Activated CD8-positive, alpha-beta memory T cell treated with anti-CD3 and anti-CD28 coated beads, Interleukin-2, amount 50 U/mL, for 1 hour (primary cell): ENCODE results near the gene ZFP1.

Source experiments
- DNase-seq: peaks from one replicate; pipeline ENCODE4 v3.0.0-alpha.2; 2020; ENCODE audit errors: extremely low read depth

The ZFP1 gene

DNA sequence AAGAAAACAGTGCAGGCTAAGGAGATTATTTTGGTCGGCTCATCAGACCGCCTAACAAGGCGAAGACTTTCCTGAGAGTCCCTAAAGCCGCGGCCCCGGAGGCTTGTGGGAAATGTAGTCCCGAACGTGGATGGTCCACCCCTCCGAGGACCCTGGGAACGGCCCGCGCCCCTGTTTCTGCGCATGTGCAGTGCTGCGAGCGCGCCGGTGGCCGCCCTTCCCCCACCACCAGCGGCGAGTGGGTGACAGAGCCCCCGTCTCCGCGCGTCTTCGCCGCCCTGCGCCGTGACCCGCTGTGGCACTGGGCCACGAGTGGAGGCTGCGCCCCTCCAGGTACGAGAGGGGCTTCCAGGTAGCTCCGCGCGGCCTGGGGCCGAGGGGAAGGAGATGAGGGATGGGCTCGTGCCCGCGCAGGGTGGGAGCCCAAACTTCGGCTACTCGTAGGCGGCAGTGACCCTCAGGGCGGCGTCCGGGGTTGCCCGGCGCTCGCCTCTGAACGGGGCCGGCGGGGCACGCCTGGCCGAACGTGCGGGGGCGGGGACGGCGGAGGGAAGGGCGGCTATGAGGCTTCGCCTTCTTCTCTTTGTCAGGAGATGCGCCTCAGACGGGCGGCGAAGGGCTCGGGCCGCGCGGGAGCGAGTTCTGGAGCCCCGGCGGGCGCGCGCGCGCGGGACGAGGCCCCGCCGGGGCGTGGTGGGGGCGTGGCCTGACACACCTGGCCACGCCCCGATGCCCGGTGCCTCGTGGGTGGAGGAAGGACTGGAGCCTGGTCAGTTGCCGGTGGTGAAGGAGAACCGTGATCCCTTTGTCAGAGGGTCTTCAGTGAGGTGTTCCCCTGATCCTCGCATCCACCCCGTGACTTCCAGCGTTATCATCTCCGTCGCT is at the start of gene ZFP1:
Gene ZFP1 (plus strand): TSS at position 214 of the 885 bp plus-strand sequence. CDS start 4,428 bp downstream, outside the sequence.
- peak; percentile 86 for DNase-seq

DNA sequence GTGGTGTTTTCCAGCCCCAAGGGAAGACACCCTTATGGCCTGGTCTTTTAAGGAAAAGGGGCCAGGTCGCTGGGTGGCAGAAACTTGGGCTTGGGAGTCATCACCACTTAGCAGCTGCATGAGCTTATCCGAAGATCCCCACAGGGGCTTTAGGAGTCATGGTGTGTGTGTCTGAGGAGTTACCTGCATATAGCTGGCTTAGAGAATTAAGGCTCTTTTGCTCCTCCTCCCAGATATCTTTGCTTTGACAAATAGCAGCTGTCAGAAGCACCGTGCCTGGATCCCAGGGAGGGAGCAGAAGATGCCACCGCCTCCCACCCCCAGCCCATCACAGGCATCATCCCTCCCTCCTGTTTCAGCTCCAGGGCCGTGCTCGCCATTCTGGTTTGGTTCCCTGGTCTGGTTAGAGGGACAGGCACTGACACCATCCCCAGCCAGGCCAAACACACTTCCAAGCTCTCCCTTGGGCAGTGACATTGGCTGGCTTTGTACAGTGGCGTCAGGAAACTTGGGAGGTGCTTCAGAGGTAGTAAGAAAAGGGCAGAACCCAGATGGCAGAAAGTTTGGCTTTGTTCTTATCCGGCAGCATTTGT is 49.2 kb upstream of the ZFP1 start:
- DNase-seq, result no peak

DNA sequence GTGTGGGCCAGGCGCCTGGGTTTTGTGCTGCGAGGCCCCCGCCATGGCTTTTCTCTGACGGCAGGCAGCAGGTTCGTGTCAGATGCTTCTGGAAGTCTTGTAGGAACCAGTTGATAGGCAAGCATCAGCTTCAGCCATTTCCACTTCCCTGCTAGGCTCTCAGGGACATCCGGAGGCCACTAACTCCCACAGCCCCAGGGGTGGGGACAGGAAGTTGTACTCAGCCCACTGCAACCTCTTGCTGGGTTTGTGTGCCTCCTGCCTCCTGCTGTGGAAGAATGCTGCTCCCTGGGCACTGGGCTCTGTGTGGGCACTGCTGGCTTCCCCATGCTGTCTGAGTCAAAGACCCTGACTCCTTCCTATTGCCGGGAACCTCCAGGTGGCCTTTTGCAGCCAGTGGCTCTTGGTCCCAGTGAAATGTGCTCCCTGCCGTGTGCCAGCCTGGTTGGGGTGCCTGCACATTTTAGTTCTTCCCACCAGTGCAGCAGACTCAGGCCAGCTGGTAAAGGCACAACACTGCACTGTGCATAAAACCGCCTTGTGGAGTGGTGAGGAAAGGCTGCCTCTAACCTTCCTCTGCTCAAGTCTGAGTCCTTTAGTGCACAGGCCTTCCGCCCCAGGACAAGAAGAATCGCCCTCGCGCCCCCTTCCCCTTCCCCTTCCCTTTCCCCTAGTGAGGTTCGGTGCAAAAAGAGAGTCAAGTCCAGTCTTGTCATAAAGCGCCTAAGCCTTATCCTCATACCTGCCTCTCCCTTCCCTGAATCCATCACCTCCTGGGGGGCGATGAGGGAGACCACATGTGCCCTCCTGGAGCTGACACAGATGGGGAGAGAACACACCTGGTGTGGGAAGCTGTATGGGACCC is 48.4 kb upstream of the ZFP1 start:
- no peak for DNase-seq

DNA sequence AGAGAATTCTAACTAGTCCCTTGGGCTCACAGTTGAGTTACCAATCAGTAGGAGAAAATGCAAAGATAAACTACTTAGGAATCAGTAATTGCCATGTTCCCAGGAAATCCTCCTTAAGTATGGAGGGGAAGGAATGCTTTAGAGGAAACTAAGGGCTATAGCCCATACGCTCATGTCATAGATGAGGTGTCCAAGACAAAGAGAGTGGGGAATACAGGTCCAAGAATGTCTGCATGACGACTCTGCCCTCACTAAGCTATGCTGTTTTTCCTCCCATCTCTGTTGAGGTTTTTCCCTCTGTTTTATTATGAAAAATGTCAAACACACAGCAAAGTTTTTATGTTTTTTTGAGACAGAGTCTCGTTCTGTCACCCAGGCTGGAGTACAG is 47.7 kb upstream of the ZFP1 start:
- DNase-seq, result no peak

DNA sequence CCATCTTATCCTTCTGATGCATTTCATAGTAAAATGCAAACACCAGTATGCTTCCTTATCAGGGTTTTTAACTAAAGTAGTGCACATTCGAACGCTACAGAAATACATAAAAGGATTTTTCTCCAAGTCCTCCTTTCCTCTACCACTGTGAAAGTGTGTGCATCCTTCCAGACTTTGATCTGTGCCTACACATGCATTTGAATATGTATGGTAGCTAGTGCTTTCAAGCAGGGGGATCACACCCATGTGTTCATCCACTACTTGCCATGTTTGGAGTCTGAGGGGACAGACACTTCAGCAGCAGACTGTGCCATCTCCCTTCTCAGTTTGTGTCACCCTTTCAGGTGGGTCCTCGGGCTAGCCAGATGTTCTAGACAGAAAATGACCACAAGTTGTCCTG is 46.7 kb upstream of the ZFP1 start:
- DNase-seq, result no peak

DNA sequence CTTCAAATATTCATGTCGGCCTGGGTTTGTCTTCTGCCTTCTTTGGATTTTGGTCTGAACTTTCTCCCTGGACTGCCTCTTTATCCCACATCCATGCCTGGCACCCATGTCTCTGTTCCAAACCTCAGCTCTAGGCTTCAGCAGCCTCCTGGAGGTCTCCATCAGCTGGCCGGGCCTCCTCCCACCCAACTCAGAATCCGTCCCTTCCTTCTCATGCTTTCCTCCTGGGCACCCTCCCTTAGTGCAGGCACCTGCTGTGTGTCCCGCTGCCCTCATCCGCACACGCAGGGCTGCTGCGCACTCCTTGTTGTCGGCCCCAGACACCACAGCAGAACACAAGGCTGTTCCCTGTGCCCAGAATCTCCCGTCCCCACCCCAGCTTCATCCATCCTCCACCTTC is 45.7 kb upstream of the ZFP1 start:
- DNase-seq, result no peak

DNA sequence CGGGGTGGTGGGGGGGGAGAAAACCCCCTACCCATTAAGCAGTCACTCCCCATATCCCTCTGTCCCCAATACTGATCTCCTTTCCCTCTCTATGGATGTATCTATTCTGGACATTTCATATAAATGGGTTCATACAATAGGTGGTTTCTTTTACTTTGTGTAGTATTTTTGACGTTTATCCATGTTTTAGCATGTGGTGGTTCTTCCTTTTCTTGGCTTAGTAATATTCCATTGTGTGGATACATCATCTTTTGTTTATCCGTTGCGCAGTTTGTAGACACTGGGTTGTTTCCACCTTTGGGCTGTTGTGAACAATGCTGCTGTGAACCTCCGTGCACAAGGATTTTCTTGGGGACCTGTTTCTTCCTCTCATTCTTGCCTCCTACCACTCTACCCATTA is 44.3 kb upstream of the ZFP1 start:
- no peak for DNase-seq

DNA sequence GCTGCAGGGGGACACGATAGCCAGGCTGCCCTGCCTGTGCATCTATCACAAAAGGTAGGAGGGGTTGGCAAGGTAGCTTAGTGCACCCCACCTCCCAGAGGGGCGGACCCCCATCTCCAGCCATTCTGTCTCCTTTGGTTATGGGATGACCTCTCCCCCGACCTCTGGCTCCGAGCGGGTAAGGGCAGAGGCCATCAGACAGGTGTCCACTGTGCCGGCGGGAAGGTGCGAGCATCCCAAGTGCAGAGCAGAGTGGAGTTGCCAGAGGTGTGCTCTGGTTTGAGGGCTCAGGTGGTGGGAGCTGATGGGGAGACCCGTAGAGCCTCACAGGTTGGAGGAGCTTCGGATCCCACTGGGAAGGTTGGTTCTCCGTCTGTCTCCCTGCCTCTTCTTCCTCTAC is 43.5 kb upstream of the ZFP1 start:
- no peak for DNase-seq

DNA sequence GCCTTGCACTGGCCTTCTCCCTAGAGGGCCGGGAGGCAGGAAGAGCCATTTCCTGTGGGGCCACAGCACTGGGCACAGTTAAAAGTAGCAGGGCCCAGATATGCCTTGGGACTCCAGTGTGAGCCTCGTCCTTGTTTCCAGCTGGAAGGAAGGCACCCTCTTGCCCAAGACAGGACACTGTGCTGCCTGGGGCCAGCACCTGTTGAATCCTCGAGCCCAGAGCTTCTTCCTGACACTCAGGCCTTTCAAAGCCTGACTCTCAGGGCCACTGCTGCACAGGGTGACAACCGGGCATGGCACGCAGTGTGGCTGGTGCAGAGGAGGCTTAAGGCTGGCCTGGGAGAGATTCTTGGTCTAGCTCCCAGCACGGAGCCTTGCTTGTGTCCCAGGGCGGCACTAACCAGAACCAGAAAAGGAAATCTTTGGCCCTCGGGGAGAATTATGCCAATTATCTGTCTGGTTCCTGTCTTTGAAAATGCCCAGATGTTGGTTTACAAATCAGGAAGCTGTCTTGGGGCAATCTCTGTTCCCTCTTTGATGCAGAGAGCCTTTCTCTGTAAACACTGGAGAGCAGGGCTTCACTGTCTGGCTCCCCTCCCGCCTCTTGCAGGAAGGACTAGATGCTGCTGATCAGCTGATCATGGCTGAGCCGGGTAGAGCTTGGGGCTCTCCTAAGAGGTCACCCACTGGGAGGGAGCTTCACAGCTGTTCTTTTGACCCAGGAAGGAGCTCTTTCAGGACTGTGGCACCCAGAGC is 42.8 kb upstream of the ZFP1 start:
- no peak for DNase-seq

DNA sequence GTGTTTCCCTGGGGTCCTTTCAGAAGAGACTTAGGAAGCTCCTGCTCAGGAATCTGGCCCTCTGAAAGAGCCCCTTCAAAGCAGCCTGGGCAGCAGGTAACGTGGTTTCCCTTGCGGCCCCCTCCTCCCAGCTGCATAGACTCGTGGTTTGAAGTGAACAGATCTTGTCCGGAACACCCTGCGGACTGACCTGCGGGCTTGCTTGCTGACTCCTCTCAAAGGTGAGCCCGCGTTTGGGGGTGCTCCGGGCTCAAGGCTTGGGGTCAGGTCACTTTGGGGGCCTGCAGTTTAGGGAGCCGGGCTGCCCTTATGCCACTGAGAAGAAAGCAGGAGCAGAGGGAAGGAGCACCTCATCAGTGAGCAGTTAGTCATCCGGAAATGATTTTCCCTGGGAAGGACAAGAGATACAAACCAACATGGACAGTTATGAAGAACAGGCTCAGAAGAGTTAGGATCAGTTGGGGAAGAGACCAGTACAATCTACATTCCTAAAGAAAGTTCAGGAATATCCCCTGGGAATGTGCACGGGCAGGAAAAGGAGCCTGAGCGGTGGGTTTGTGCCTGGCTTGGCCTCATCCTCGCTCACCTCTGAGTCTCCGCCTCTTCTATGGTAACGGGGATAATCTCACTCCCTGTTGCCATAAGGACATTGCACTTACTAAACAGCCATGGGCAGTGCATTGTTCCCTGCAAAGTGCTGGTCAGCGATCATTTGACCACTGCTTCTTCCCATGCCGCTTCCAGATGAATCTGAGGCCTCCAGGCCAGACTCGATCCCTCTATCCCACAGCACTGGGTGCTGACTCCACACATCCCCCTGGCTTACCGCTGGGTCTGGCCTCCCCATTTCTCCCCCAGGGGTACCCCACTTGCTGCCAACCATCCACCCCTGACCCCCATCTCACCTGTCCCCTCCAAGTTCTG is 41.7 kb upstream of the ZFP1 start:
- DNase-seq, result no peak

DNA sequence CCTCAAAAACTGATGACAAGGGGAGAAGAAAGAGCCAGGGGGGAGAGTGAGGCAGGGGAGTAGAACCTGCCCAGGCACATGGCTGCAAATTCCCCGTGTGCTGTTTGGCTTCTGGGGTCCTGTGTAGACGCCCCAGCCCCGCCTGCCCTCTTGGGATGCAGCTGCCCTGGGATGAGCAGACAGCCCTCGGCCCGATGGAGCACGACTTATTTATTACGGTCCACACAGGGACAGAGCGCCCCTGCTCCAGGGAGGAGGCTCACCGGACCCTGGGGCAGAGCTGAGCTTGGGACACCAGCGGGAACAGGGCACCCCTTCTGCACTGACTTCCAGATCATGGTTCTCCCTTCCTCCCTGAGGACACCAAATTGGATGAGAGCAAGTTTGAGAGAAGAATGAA is 40.8 kb upstream of the ZFP1 start:
- no peak for DNase-seq

DNA sequence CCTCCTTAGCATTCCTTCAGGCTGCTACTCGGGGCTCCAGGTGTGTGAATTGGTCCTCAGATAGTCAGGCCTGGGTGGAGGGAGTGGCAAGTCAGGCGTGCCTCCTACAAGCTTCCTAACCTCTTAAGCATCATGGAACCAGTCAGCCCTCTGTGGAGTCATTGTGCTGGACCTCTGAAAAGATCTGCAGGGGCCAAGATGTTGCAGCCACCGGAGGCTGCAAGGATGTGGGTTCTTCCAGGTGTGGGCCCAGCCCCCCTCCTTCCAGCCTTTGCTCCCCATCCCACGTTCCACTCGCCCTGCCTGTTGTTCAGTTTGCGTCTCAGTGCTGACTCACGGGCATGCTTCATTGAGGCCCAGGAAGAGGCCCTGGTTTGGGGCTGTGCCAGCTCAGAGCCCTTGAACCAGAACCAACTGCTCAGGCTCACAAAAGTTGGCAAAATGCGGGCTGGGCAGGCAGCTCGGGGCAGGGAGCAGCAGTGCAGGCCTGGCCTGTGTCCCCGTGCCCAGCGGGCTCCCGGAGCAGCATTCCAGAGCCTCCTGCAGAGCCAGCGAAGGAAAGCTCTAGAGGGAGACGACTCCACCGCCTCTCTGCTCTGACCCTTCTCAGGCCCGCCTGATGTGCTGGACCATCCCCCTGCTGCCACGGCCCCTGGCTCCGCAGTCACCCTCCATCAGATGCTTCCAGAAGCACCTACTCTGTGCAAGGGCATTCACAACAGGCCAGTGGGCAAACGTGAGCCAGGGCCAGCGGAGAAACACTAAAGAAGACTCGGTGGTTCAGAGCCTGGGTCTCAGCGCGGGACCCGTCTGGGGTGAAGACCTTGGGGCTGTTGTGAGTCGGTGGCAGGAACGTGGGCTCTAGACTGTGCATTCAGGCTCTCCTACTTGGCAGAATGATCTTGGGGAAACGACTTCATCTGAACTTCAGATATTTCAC is 39.3 kb upstream of the ZFP1 start:
- peak; percentile 54 for DNase-seq

DNA sequence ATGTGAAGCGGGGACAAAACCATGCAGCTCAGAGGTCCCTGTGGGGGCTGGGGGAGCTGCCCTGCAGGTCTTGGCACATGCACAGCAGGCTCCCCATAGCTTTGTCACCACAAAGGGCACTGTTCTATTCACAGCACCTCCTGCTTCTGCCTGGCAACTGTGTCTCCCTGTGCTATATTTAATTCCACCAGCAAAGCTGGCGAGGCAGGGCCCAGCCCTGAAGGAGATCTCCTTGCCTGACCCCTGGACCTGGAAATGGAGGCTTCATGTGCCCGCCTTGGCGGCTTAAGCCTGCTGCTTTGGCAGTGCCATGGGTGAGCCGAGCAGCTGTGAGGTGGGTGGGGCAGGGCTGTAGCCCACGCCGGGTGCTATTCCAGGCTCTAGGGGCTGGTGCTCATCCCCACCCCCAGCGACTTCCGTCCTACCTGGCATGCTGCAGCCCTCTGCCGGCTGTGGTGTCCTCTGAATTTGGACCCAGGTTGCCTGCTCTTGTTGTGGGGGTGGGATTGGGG is 38.5 kb upstream of the ZFP1 start:
- DNase-seq, result no peak

DNA sequence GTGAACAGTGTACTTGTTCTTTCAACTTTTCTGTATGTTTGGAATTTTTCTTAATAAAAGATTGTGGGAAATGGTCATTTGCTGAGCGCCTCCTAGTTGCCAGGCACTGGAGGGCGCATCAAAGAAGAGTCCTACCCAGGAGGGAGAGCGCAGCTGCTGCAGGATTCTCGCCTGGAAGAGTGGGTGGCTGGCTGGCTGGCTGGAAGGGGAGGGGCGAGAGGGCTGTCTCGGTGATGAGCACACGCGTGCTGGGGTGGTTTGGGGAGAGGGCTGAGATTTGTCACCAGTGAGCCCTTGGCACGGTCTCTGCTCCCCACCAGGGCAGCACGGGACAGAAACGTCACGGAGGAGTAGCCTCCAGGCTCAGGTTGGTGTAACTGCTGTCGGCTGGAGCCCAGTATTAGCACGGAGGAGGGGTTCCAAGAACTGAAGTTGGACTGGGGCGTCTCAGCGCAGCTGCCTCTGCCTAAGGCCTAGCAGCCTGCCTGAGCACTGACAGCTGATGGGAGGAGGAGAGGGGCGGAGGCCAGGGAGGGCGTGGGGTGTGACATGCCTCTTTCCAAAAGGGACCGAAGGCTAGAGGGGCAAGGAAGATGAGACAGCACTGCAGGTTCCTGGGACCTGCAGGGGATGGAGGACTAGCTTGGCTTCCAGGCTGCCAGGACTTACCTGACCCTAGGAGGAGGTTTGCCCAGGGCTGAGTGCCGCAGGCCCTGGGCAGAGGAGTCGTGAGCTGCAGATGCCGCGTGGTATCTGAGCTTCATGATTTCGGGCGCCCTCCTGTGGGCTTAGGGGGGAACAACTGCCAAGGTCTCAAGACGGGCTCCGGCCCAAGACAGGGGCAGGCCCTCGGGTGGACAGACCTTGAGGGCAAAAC is 37.4 kb upstream of the ZFP1 start:
- peak; percentile 55 for DNase-seq

DNA sequence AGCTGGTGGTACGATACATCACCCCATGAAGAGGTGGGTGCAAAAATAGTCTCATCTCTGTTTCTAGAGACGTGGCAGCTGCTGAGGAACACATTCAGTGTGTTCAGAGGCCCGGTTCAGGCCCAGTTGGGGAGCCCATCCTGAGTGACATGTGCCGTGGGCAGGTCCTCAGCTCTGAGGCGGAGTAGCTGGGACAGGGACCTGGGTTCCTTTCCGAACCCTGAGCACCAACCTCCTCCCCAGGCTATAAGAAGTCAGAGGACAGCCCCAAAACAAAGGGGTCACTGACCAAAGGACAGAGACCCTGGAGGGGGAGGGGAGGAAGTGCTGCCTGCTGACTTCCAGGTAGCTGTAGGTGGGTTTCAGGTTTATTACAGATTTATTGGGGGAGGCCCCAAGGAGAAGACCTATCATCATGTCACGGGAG is 36.8 kb upstream of the ZFP1 start:
- DNase-seq, result no peak

DNA sequence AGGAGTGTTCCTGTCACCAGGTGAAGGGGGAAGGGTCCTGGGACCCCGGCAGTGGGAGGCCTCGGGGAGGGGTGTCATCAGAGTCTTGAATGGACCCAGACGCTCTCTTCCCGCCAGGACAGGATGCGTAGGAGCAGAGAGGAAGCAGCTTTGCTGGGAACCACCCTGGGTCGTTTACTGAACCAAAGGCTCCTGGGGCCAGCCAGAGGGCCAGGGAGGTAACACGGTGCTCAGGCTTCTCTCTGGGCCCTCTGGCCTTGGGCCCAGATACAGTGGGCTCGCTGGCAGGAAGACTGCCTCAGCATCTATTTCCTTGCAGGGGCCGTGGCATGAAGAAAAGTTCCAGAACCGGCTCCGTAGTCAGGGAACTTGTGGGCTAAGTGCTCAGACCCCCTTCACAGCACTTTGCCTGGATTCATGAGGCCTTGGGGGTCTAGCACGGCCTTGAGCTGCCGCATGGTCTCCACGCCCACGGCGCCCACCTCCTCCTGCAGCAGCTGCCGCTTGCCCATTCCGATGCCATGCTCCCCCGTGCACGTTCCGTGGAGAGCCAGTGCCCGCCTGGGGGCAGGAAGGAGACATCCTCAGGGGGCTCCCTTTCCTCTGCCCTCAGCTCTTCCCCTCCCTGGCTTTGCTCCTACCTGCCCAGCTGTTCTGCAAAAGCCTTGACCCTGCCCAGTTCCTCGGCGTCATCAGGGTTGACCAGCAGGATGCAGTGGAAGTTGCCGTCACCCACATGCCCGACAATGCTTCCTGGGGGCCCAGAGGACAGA is 36.2 kb upstream of the ZFP1 start:
- no peak for DNase-seq

DNA sequence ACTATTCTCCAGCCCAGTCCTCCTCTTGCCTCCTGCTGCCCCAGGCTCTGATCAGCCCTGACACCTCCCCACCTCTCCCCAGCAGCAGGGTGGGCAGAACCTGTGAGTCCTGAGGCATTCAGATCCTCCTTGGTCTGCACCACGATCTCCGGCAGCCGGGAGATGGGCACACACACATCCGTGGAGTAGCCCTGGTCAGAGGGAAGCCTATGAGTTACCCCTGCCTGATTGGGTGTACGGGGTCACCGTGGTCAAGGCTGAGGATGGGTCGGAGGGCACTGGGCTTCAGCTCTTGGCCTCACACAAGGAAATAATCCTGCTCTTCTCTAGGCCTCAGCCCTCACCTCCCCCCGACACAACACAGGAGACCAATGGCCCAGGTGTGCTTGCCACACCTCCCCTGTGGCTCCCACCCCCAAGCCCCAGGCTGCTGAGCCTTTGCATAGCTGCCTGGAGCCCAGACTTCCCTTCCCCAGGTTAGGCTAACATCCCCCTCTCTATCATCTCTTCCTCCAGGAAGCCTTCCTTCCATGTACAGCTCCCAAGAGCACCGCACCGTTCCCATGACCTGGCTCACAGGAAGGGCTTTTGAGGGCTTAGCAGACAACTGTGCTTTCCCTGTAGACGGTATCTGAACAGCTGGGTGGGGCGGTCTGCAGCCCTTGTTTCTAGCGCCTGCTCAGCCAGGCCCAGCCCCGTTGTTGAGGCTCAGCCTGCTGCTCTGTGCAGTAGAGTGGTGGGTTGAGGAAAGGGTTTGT is 35.4 kb upstream of the ZFP1 start:
- DNase-seq, result no peak
